GM12891 (cell line): ENCODE measurements around the gene C1RL.

Source experiments
- DNase-seq: peaks from one replicate; pipeline ENCODE4 v3.0.0; 2011; ENCODE audit warnings: low spot score; ENCODE audit not compliant: insufficient read length
- FAIRE-seq: peaks from 2 replicates; lab custom pipeline; 2011; peaks lifted over from hg19 to GRCh38; lab: Jason Lieb, UNC
- PAX5 ChIP-seq: IDR thresholded peaks from 2 replicates; pipeline ENCODE4 v1.6.1; 2011; ENCODE audit warnings: low read length, moderate library complexity, mild to moderate bottlenecking; ENCODE audit not compliant: insufficient read depth, severe bottlenecking
- POLR2A ChIP-seq: IDR thresholded peaks from 2 replicates; pipeline ENCODE4 v1.6.1; 2011; ENCODE audit warnings: low read depth, low read length, control low read depth
- POLR2AphosphoS5 ChIP-seq: IDR thresholded peaks from 2 replicates; pipeline ENCODE4 v1.6.1; 2011; ENCODE audit warnings: low read depth, low read length, control low read depth
- POU2F2 ChIP-seq: IDR thresholded peaks from 2 replicates; pipeline ENCODE4 v1.6.1; 2011; ENCODE audit warnings: low read depth, mild to moderate bottlenecking, control low read depth, low read length, moderate library complexity
- SPI1 ChIP-seq: IDR thresholded peaks from 2 replicates; pipeline ENCODE4 v1.6.1; 2011; ENCODE audit warnings: low read depth, low read length, control low read depth
- TAF1 ChIP-seq: IDR thresholded peaks from 2 replicates; pipeline ENCODE4 v1.6.1; 2011; ENCODE audit warnings: low read depth, low read length, control low read depth

C1RL gene

GRCh38 chr12:7068994-7069346 lies 40.0 kb downstream of the C1RL start:
- FAIRE-seq (no peak), DNase-seq (no peak)
- TF ChIP-seq POU2F2: no peak

GRCh38 chr12:7068240-7068993 lies 40.6 kb downstream of the C1RL start:
- DNase-seq (no peak), FAIRE-seq (no peak)
- TF ChIP-seq POLR2A: no peak
- TF ChIP-seq POU2F2: no peak
- TF ChIP-seq PAX5: no peak
- no peak for TF ChIP-seq TAF1
- no peak for TF ChIP-seq SPI1
- no peak for TF ChIP-seq POLR2AphosphoS5

- TF ChIP-seq POU2F2 (no peak), SPI1 (no peak), TAF1 (no peak)
- no peak for DNase-seq
- FAIRE-seq: no peak
Observed at GRCh38 chr12:7067096-7067495, 41.9 kb downstream of the C1RL start.

- TF ChIP-seq POU2F2 (no peak), PAX5 (no peak), POLR2A (no peak), SPI1 (no peak), POLR2AphosphoS5 (no peak), TAF1 (no peak)
- FAIRE-seq: no peak
- no peak for DNase-seq
Observed at GRCh38 chr12:7066596-7066995, 42.4 kb downstream of the C1RL start.

GRCh38 chr12:7065073-7065623 lies 43.9 kb downstream of the C1RL start:
- TF ChIP-seq POU2F2 (no peak), POLR2AphosphoS5 (no peak)
- DNase-seq: no peak
- FAIRE-seq: no peak

- TF ChIP-seq TAF1 (no peak), POLR2AphosphoS5 (no peak), PAX5 (no peak), SPI1 (no peak), POU2F2 (no peak), POLR2A (no peak)
- DNase-seq (no peak), FAIRE-seq (no peak)
Observed at GRCh38 chr12:7064516-7064915, 44.5 kb downstream of the C1RL start.

- TF ChIP-seq PAX5 (no peak), POLR2A (no peak), POU2F2 (no peak)
- FAIRE-seq (no peak), DNase-seq (no peak)
Observed at GRCh38 chr12:7061596-7061995, 47.4 kb downstream of the C1RL start.

GRCh38 chr12:7061138-7061537 lies 47.9 kb downstream of the C1RL start:
- no peak for FAIRE-seq

GRCh38 chr12:7060353-7060954 lies 48.6 kb downstream of the C1RL start, which contains the start of gene C1S:
C1S (plus strand) TSS chr12:7060718; CDS start chr12:7061913, 1,195 bp downstream.
- FAIRE-seq: no peak
- TF ChIP-seq TAF1 (no peak), POLR2A (no peak), SPI1 (no peak), POLR2AphosphoS5 (no peak), PAX5 (no peak), POU2F2 (no peak)
- DNase-seq: no peak

More at GRCh38 chr12:7061138-7061537, 47.9 kb downstream of the C1RL start:
- no peak for DNase-seq
- TF ChIP-seq POU2F2: no peak
- no peak for TF ChIP-seq POLR2AphosphoS5
- TF ChIP-seq SPI1: no peak
- TF ChIP-seq TAF1: no peak
- TF ChIP-seq POLR2A: no peak
- no peak for TF ChIP-seq PAX5

- FAIRE-seq (no peak), DNase-seq (no peak)
- TF ChIP-seq SPI1 (no peak), POU2F2 (no peak), PAX5 (no peak), TAF1 (no peak), POLR2A (no peak), POLR2AphosphoS5 (no peak)
Observed at GRCh38 chr12:7059780-7060179, 49.2 kb downstream of the C1RL start.
